ENCODE results near the gene ANKS1B. TPM values are rescaled to one million over a fixed set of nuclear protein-coding genes. Genes with fewer than 3 reads are reported as not detected.

ANKS1B gene
- total RNA-seq, 1 donor from 2014 or later: 2.3 TPM

DNA sequence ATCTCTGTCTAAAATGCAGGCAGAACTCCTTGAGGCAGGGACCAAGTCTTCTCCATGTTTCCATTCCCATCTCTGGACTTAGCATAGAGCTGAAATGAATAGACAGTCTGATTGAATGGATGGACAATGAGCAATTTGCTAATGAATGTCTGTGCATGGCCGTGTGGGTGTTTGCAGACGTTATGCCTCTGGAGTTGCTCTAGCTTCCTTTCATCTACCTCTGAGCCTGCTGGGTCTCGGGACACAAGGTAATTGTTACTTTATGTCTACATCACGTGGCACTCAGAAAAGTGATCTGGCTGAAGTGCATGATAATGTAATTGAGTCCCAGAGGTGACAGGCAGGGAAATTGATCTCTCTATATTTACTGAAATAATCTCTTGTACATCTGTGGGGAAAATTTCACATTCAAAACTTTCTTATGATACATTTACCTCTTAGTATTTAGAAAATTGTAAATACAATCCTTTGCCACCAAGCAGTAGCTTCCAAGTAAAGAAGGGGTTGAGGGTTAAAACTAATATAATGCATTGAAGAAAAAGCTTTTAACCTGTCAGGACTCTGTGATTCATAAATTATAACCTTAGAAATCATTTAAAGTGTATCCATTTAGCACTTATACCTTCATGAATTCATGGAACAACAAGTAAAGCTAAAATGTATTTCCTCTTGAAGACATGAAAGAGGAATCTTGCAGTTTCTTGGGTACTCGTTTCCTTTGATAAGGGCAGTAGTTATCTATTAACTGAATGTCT lies 915.6 kb downstream of the ANKS1B start:
- no peak overlapping the region for H3K27ac Mint-ChIP-seq (ENCODE audit: unreplicated experiment)
- no peaks in the 10 kb centered on the region for H3K9me3 Mint-ChIP-seq (ENCODE audit: low read depth)
- H3K36me3 Mint-ChIP-seq (ENCODE audit: low read depth): no peaks in the 10 kb centered on the region
- H3K27me3 Mint-ChIP-seq (ENCODE audit: low read depth): peaks cover 8% of the 10 kb centered on the region
- TF ChIP-seq, protein P1, sequence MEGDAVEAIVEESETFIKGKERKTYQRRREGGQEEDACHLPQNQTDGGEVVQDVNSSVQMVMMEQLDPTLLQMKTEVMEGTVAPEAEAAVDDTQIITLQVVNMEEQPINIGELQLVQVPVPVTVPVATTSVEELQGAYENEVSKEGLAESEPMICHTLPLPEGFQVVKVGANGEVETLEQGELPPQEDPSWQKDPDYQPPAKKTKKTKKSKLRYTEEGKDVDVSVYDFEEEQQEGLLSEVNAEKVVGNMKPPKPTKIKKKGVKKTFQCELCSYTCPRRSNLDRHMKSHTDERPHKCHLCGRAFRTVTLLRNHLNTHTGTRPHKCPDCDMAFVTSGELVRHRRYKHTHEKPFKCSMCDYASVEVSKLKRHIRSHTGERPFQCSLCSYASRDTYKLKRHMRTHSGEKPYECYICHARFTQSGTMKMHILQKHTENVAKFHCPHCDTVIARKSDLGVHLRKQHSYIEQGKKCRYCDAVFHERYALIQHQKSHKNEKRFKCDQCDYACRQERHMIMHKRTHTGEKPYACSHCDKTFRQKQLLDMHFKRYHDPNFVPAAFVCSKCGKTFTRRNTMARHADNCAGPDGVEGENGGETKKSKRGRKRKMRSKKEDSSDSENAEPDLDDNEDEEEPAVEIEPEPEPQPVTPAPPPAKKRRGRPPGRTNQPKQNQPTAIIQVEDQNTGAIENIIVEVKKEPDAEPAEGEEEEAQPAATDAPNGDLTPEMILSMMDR (IDR thresholded peaks at IDR 0.05): no peak
- H3K4me3 Mint-ChIP-seq (ENCODE audit: unreplicated experiment): no peak overlapping the region
- DNase-seq (ENCODE audit: low spot score): no peak
- no peaks in the 10 kb centered on the region for H3K4me1 Mint-ChIP-seq (ENCODE audit: low read depth)

DNA sequence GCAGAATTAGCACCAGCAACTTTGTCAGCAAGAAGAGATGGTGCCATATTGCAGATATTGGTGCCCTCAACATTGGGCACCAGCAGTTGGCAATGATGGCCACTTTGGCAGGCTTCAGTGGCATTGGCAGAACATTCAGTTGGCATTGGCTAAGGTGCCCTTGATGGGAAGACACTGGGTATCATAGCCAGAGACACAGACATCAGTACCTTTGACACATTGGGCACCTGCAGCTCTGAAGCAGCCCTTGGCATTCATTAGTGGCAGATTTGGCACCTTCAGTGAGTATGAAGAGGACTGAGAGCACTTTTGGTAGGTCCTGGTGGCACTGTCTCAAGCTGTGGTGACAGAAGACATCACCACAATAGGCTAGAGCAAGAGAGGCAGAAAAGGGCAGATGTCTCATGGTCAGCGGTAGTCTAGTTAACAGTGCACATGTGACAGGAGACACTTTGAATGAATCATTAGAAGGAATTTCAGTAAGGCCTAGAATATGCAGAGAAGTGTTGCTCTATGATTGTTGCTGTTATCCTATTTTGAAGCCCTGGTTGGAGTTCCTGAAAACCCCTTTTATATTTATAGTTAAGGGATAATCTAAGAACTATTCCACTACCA lies 917.5 kb downstream of the ANKS1B start:
- TF ChIP-seq, protein P1 (IDR thresholded peaks at IDR 0.05): no peak
- Mint-ChIP-seq H3K9me3 (ENCODE audit: low read depth) (no peaks in the 10 kb centered on the region), H3K36me3 (ENCODE audit: low read depth) (no peaks in the 10 kb centered on the region), H3K4me1 (ENCODE audit: low read depth) (no peaks in the 10 kb centered on the region), H3K27ac (ENCODE audit: unreplicated experiment) (no peak overlapping the region), H3K27me3 (ENCODE audit: low read depth) (peaks cover 11% of the 10 kb centered on the region), H3K4me3 (ENCODE audit: unreplicated experiment) (no peak overlapping the region)
- no peak for DNase-seq (ENCODE audit: low spot score)

DNA sequence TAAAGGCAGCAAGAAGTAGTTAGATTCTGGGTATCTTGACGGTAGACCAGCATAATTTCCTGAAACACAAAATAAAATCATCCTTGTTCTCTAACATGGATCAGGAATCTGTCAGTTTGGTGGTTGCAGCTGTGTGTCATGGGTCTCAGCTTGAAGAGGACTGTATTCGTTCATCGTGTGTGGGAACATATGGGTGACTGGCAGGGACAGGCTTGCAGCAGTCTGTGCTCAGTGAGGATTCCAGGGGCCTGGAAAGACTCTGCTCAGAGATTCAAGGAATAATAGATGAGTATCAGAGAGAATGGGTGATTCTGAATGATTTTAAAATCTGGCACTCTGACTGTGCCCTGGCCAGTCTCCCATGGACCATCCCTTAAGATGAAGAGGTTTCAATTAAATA lies 918.0 kb downstream of the ANKS1B start:
- H3K4me3 Mint-ChIP-seq (ENCODE audit: unreplicated experiment): no peak overlapping the region
- no peaks in the 10 kb centered on the region for H3K9me3 Mint-ChIP-seq (ENCODE audit: low read depth)
- no peaks in the 10 kb centered on the region for H3K4me1 Mint-ChIP-seq (ENCODE audit: low read depth)
- TF ChIP-seq, protein P1 (IDR thresholded peaks at IDR 0.05): no peak
- no peak overlapping the region for H3K27ac Mint-ChIP-seq (ENCODE audit: unreplicated experiment)
- no peak for DNase-seq (ENCODE audit: low spot score)
- peaks cover 16% of the 10 kb centered on the region for H3K27me3 Mint-ChIP-seq (ENCODE audit: low read depth)
- H3K36me3 Mint-ChIP-seq (ENCODE audit: low read depth): no peaks in the 10 kb centered on the region

DNA sequence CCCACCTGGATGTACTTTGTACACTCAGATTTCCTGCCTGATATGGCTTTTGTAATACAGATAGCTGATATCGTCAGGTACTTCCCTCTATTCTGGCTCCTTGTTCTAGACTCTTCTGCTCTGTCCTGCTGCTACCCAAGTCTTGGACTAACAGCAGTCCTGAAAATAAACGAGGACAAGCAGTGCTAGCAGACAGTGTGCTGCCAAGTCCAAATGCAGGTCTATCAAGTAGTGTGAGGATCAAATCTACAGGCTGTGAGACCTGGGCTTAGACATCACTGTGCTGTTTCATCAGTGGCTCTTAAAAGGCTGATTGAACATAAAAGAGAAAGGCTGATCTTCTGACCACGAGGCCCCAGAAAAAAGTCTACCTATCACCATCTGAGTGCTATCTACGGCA lies 921.6 kb downstream of the ANKS1B start:
- Mint-ChIP-seq H3K36me3 (ENCODE audit: low read depth) (no peaks in the 10 kb centered on the region), H3K4me3 (ENCODE audit: unreplicated experiment) (no peak overlapping the region), H3K9me3 (ENCODE audit: low read depth) (no peaks in the 10 kb centered on the region), H3K4me1 (ENCODE audit: low read depth) (peaks cover 6% of the 10 kb centered on the region), H3K27ac (ENCODE audit: unreplicated experiment) (no peak overlapping the region), H3K27me3 (ENCODE audit: low read depth) (peaks cover 11% of the 10 kb centered on the region)
- DNase-seq (ENCODE audit: low spot score): no peak
- TF ChIP-seq, protein P1 (IDR thresholded peaks at IDR 0.05): no peak

DNA sequence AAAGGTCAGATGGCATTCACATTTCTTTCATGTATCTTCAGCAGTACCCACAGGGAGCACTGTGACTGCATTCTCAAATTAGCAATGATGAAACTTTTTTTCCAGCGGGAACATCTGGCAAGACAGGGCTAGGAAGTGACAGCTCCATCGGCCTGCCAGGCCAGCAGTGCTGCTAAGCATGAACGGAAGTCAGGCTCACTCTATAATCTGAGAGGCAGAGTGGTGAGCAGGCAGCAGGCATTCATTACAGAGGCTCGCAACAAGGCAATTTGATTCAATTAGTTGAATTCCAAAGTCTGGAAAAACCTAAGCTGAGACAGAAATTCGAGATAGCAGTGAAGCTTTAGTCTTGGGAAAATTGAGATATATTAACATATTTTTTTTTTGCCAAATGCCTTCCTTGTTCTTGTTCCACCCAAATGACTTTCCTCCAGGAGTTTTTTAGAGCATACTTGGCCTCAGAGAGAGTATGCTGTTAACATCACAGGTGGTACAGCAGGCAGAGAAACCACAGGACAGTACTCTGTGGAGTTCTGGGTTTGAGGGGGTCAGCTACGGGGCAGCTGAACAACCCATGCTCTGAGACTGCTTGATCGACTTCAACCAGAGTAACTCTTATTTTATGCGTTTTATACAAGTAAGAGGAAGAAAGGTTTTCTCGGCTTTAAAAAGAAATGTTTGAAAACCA lies 924.8 kb downstream of the ANKS1B start:
- H3K9me3 Mint-ChIP-seq (ENCODE audit: low read depth): no peaks in the 10 kb centered on the region
- no peak for DNase-seq (ENCODE audit: low spot score)
- H3K4me3 Mint-ChIP-seq (ENCODE audit: unreplicated experiment): no peak overlapping the region
- H3K36me3 Mint-ChIP-seq (ENCODE audit: low read depth): no peaks in the 10 kb centered on the region
- TF ChIP-seq, protein P1 (IDR thresholded peaks at IDR 0.05): no peak
- peaks cover 6% of the 10 kb centered on the region for H3K4me1 Mint-ChIP-seq (ENCODE audit: low read depth)
- peaks cover 8% of the 10 kb centered on the region for H3K27me3 Mint-ChIP-seq (ENCODE audit: low read depth)
- H3K27ac Mint-ChIP-seq (ENCODE audit: unreplicated experiment): no peak overlapping the region
